Stimulated activated CD8-positive, alpha-beta memory T cell treated with anti-CD3 and anti-CD28 coated beads, Interleukin-12 subunit alpha, Interleukin-12 subunit beta, amount 100 ng/mL, for 4 hours (primary cell): ENCODE results near the gene RAB3IL1.
"Not testable (repeated sequence)": the region's sequence is repeated elsewhere in the genome, so short reads cannot be mapped to it uniquely, and the experiment has no call there.

Experiments used
- DNase-seq: peaks from one replicate; pipeline ENCODE4 v3.0.0-alpha.2; 2020; ENCODE audit warnings: low read depth

The RAB3IL1 gene

GRCh38 chr11:61917334-61918109 lies at the start of gene RAB3IL1:
Gene RAB3IL1 (minus strand): TSS chr11:61917566. CDS start chr11:61917367, 199 bp downstream.
- no peak for DNase-seq

GRCh38 chr11:61966734-61967115 lies 49.4 kb upstream of the RAB3IL1 start:
- DNase-seq: no peak

- DNase-seq: not testable (repeated sequence)
Observed at GRCh38 chr11:61964666-61965271, 47.4 kb upstream of the RAB3IL1 start.

GRCh38 chr11:61964058-61964665 lies 46.8 kb upstream of the RAB3IL1 start:
- DNase-seq: no peak

- no peak for DNase-seq
Observed at GRCh38 chr11:61963282-61964057, 46.1 kb upstream of the RAB3IL1 start.

GRCh38 chr11:61963016-61963281 lies 45.6 kb upstream of the RAB3IL1 start:
- DNase-seq: no peak

GRCh38 chr11:61962213-61963015 lies 45.0 kb upstream of the RAB3IL1 start:
- DNase-seq: no peak

- DNase-seq: no peak
Observed at GRCh38 chr11:61961570-61962212, 44.3 kb upstream of the RAB3IL1 start.

GRCh38 chr11:61960532-61960931 lies 43.2 kb upstream of the RAB3IL1 start:
- DNase-seq: no peak

GRCh38 chr11:61959678-61960077 lies 42.3 kb upstream of the RAB3IL1 start:
- no peak for DNase-seq

- DNase-seq: no peak
Observed at GRCh38 chr11:61959114-61959513, 41.7 kb upstream of the RAB3IL1 start.

- no peak for DNase-seq
Observed at GRCh38 chr11:61958590-61958989, 41.2 kb upstream of the RAB3IL1 start.

- DNase-seq: no peak
Observed at GRCh38 chr11:61957021-61957770, 39.8 kb upstream of the RAB3IL1 start.

- DNase-seq: no peak
Observed at GRCh38 chr11:61956191-61957020, 39.0 kb upstream of the RAB3IL1 start.

GRCh38 chr11:61955422-61956135 lies 38.2 kb upstream of the RAB3IL1 start:
- no peak for DNase-seq

GRCh38 chr11:61954851-61955421 lies 37.6 kb upstream of the RAB3IL1 start:
- DNase-seq: no peak

- DNase-seq: no peak
Observed at GRCh38 chr11:61954106-61954850, 36.9 kb upstream of the RAB3IL1 start.

GRCh38 chr11:61953632-61954031 lies 36.3 kb upstream of the RAB3IL1 start:
- DNase-seq: not testable (repeated sequence)
